HEK293T (cell line): ENCODE data around the gene MRPL43.

Source experiments
- CTCF ChIA-PET: fragments of 350-600 bp; formaldehyde crosslinking; extraction: SDS; loops from one replicate; lab custom pipeline; 2021; ENCODE audit warnings: antibody characterized with exemption, inconsistent platforms; lab: Yijun Ruan, JAX
- POLR2A ChIA-PET: fragments of 350-600 bp; formaldehyde crosslinking; extraction: SDS; loops from one replicate; lab custom pipeline; 2020; ENCODE audit warnings: antibody characterized with exemption, inconsistent platforms; lab: Yijun Ruan, JAX
- DNase-seq: peaks from one replicate; pipeline ENCODE4 v3.0.0; 2012; ENCODE audit warnings: mixed read lengths; ENCODE audit errors: extremely low spot score
- ARNT ChIP-seq: fragments of 450-650 bp; IDR thresholded peaks from 2 replicates; pipeline ENCODE4 v1.6.1; 2017; ENCODE audit warnings: mild to moderate bottlenecking
- BHLHE40 ChIP-seq: fragments of 450-650 bp; IDR thresholded peaks from 2 replicates; pipeline ENCODE4 v1.6.1; 2016; ENCODE audit warnings: mild to moderate bottlenecking, moderate library complexity, borderline replicate concordance
- CTBP1 ChIP-seq: fragments of 450-650 bp; IDR thresholded peaks from 2 replicates; pipeline ENCODE4 v1.6.1; 2016; ENCODE audit warnings: borderline replicate concordance
- ELF4 ChIP-seq: fragments of 450-650 bp; IDR thresholded peaks from 2 replicates; pipeline ENCODE4 v1.6.1; 2017; ENCODE audit warnings: antibody characterized with exemption
- FOXA1 ChIP-seq: fragments of 450-650 bp; IDR thresholded peaks from 2 replicates; pipeline ENCODE4 v1.6.1; 2016; ENCODE audit warnings: mild to moderate bottlenecking
- FOXK2 ChIP-seq: fragments of 450-650 bp; IDR thresholded peaks from 2 replicates; pipeline ENCODE4 v1.6.1; 2016; ENCODE audit warnings: mild to moderate bottlenecking
- FOXM1 ChIP-seq: fragments of 450-650 bp; IDR thresholded peaks from 2 replicates; pipeline ENCODE4 v1.6.1; 2017; ENCODE audit warnings: mild to moderate bottlenecking, borderline replicate concordance
- HDGF ChIP-seq: fragments of 450-650 bp; IDR thresholded peaks from 2 replicates; pipeline ENCODE4 v1.6.1; 2017; ENCODE audit warnings: antibody characterized with exemption, borderline replicate concordance
- L3MBTL2 ChIP-seq: fragments of 450-650 bp; conservative IDR thresholded peaks from 2 replicates; pipeline ENCODE4 v1.6.1; 2016; ENCODE audit warnings: mild to moderate bottlenecking
- LEF1 ChIP-seq: fragments of 450-650 bp; IDR thresholded peaks from 2 replicates; pipeline ENCODE4 v1.6.1; 2017; ENCODE audit warnings: mild to moderate bottlenecking, borderline replicate concordance
- NFRKB ChIP-seq: fragments of 450-650 bp; IDR thresholded peaks from 2 replicates; pipeline ENCODE4 v1.6.1; 2016; ENCODE audit warnings: mild to moderate bottlenecking, moderate library complexity
- PKNOX1 ChIP-seq: fragments of 450-650 bp; IDR thresholded peaks from 2 replicates; pipeline ENCODE4 v1.6.1; 2016
- SP1 ChIP-seq: fragments of 450-650 bp; IDR thresholded peaks from 2 replicates; pipeline ENCODE4 v1.6.1; 2017
- SUZ12 ChIP-seq: fragments of 450-650 bp; IDR thresholded peaks from 2 replicates; pipeline ENCODE4 v1.6.1; 2016; ENCODE audit warnings: mild to moderate bottlenecking
- TARDBP ChIP-seq: fragments of 450-650 bp; IDR thresholded peaks from 2 replicates; pipeline ENCODE4 v1.6.1; 2016
- ZNF384 ChIP-seq: fragments of 450-650 bp; IDR thresholded peaks from 2 replicates; pipeline ENCODE4 v1.6.1; 2016

Gene MRPL43

GRCh38 chr10:101005869-101006567 lies 18.7 kb upstream of the MRPL43 start:
- CTCF ChIA-PET: no interaction called here
- no peak for TF ChIP-seq FOXM1
- POLR2A ChIA-PET: interaction anchor here (1.1 to 1.7 kb wide), 5 partner anchors 8 to 19 kb away, joined by 3 to 5 read pairs (median 4); partner anchors contain the start of genes MRPL43 and TWNK
- no peak for DNase-seq

GRCh38 chr10:101005361-101005760 lies 18.1 kb upstream of the MRPL43 start:
- CTCF ChIA-PET: no interaction called here
- DNase-seq: no peak
- TF ChIP-seq PKNOX1 (no peak), HDGF (no peak), ARNT (no peak), SP1 (no peak), ZNF384 (no peak), LEF1 (no peak), TARDBP (no peak), L3MBTL2 (no peak), FOXK2 (no peak), ELF4 (no peak), SUZ12 (no peak), BHLHE40 (no peak), FOXM1 (no peak), CTBP1 (no peak), FOXA1 (no peak), NFRKB (no peak)
- POLR2A ChIA-PET: interaction anchor here (1.7 kb wide), 1 partner anchor 18 kb away, joined by 4 read pairs; the partner anchor contains the start of genes MRPL43 and TWNK

- no peak for TF ChIP-seq FOXK2
- TF ChIP-seq NFRKB: no peak
- no peak for TF ChIP-seq LEF1
- no peak for TF ChIP-seq FOXM1
- no peak for TF ChIP-seq PKNOX1
- TF ChIP-seq TARDBP: no peak
- no peak for TF ChIP-seq ZNF384
- TF ChIP-seq FOXA1: no peak
- TF ChIP-seq CTBP1: no peak
- TF ChIP-seq SUZ12: no peak
- no peak for TF ChIP-seq ARNT
- no peak for TF ChIP-seq HDGF
- no peak for TF ChIP-seq L3MBTL2
- TF ChIP-seq ELF4: no peak
- TF ChIP-seq BHLHE40: no peak
- TF ChIP-seq SP1: no peak
- CTCF ChIA-PET: interaction anchor here (0.6 to 1.9 kb wide), 2 partner anchors 8 to 37 kb away, joined by 3 to 9 read pairs; no protein-coding TSS in a partner anchor
Measured at GRCh38 chr10:101003639-101004206, 16.4 kb upstream of the MRPL43 start.

GRCh38 chr10:101002456-101002855 lies 15.2 kb upstream of the MRPL43 start:
- ChIA-PET POLR2A (interaction anchor here (1.0 to 1.6 kb wide), 2 partner anchors 40 to 59 kb away, joined by 4 read pairs; partner anchors contain the start of gene KAZALD1), CTCF (interaction anchor here (0.7 to 1.9 kb wide), 3 partner anchors 9 to 16 kb away, joined by 3 to 9 read pairs (median 5); no protein-coding TSS in a partner anchor)
- no peak for DNase-seq
- TF ChIP-seq FOXA1: no peak
- no peak for TF ChIP-seq PKNOX1
- TF ChIP-seq NFRKB: no peak
- no peak for TF ChIP-seq BHLHE40
- no peak for TF ChIP-seq SP1
- no peak for TF ChIP-seq FOXM1
- no peak for TF ChIP-seq L3MBTL2
- TF ChIP-seq ARNT: no peak
- TF ChIP-seq SUZ12: no peak
- TF ChIP-seq CTBP1: no peak

More at GRCh38 chr10:101003639-101004206, 16.4 kb upstream of the MRPL43 start:
- no peak for DNase-seq
- POLR2A ChIA-PET: interaction anchor here (1.6 kb wide), 1 partner anchor 58 kb away, joined by 4 read pairs; the partner anchor contains the start of gene KAZALD1

GRCh38 chr10:101001659-101002035 lies 14.3 kb upstream of the MRPL43 start:
- CTCF ChIA-PET: interaction anchor here (1.0 to 2.8 kb wide), 3 partner anchors 10 to 17 kb away, joined by 5 to 12 read pairs (median 7); no protein-coding TSS in a partner anchor
- POLR2A ChIA-PET: no interaction called here
- DNase-seq: no peak
- TF ChIP-seq ELF4 (no peak), ZNF384 (no peak), L3MBTL2 (no peak), CTBP1 (no peak), BHLHE40 (no peak), PKNOX1 (no peak), NFRKB (no peak), FOXM1 (no peak), LEF1 (no peak), FOXK2 (no peak), FOXA1 (no peak), SUZ12 (no peak), TARDBP (no peak), ARNT (no peak), HDGF (no peak)
